AG04450 (cell line): ENCODE results near the gene HSPB9. TPM values are rescaled to one million over a fixed set of nuclear protein-coding genes. Genes with fewer than 3 reads are reported as not detected.

Source experiments
- CTCF ChIA-PET: fragments of 300-600, 350-600 bp; formaldehyde crosslinking; extraction: SDS; loops from one replicate; lab custom pipeline; 2022; ENCODE audit warnings: antibody characterized with exemption, inconsistent platforms; lab: Charles Lee
- POLR2A ChIA-PET: fragments of 350-600 bp; formaldehyde crosslinking; extraction: SDS; loops from one replicate; lab custom pipeline; 2021; ENCODE audit warnings: antibody characterized with exemption, inconsistent platforms; lab: Yijun Ruan, JAX
- DNase-seq: peaks from one replicate; pipeline ENCODE4 v3.0.0-alpha.2; 2011; ENCODE audit warnings: low read depth, low spot score
- H3K27ac ChIP-seq: one replicate; pipeline ENCODE4 v1.5.1; 2012; ENCODE audit warnings: low read depth, low read length, control low read depth
- H3K27me3 ChIP-seq: one replicate; pipeline ENCODE4 v1.6.0; 2012; ENCODE audit warnings: low read length; ENCODE audit not compliant: control insufficient read depth, insufficient read depth
- H3K4me3 ChIP-seq: 2 replicates; pipeline ENCODE4 v1.5.1; 2011; ENCODE audit warnings: mild to moderate bottlenecking, low read depth, low read length, control low read depth
- H3K9me3 ChIP-seq: 2 replicates; pipeline ENCODE4 v1.5.1; 2012; ENCODE audit warnings: low read length; ENCODE audit not compliant: control insufficient read depth, insufficient read depth
- polyA minus RNA-seq: library from RNA; depleted of rRNA, polyadenylated mRNA; stranded (reverse); fragments of >200 nt; gene quantifications from 2 replicates; pipeline ENCODE4 v1.2.3, GENCODE V29; 2011; rRNA and poly(A)+ RNA removed
- polyA plus RNA-seq: library from polyadenylated mRNA; depleted of rRNA; stranded (reverse); fragments of >200 nt; gene quantifications from 2 replicates; pipeline ENCODE4 v1.2.3, GENCODE V29; 2011; rRNA removed
- TF ChIP-seq, protein P1 (sequence below): IDR thresholded peaks from 2 replicates; pipeline ENCODE4 v1.5.1; 2011; ENCODE audit warnings: low read depth, low read length, control low read depth, inconsistent platforms

Gene HSPB9
- polyA plus RNA-seq, result not detected in 2 replicates
- polyA minus RNA-seq, result 0.13 TPM in 1 of 2 replicates, not detected in the other

GRCh38 chr17:42122371-42123303, at the start of gene HSPB9:
TSS of gene HSPB9 (plus strand) at chr17:42122804. CDS start at chr17:42122851, 47 bp downstream.
- POLR2A ChIA-PET, result no interaction called here
- TF ChIP-seq, protein P1, sequence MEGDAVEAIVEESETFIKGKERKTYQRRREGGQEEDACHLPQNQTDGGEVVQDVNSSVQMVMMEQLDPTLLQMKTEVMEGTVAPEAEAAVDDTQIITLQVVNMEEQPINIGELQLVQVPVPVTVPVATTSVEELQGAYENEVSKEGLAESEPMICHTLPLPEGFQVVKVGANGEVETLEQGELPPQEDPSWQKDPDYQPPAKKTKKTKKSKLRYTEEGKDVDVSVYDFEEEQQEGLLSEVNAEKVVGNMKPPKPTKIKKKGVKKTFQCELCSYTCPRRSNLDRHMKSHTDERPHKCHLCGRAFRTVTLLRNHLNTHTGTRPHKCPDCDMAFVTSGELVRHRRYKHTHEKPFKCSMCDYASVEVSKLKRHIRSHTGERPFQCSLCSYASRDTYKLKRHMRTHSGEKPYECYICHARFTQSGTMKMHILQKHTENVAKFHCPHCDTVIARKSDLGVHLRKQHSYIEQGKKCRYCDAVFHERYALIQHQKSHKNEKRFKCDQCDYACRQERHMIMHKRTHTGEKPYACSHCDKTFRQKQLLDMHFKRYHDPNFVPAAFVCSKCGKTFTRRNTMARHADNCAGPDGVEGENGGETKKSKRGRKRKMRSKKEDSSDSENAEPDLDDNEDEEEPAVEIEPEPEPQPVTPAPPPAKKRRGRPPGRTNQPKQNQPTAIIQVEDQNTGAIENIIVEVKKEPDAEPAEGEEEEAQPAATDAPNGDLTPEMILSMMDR, result no peak
- CTCF ChIA-PET, result interaction anchor here (0.6 kb wide), 1 partner anchor 111 kb away, joined by 5 read pairs; no protein-coding TSS in a partner anchor

DNA sequence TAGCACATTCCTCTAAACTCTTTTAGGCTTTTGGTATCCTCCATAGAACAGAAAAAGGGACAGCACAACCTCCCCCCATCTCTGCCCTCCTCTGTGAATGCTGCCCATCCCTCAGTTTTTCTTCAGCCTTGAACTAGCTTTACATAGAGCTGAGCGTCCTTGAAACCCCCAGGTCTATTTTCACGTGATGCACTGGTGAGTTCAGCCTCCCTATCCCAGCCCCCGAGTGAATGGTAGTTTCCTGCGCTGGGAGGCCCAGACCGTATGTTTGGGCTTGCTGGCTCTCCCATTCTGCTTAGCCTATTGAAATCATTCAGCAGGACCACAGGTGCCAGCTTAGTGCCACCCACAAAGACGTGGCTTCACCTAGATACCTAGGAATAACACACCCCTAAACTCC, 46.8 kb upstream of the HSPB9 start:
- Histone ChIP-seq H3K27ac (no peak overlapping the region), H3K4me3 (no peak overlapping the region), H3K27me3 (peaks cover 59% of the 10 kb centered on the region), H3K9me3 (no peaks in the 10 kb centered on the region)
- no peak for DNase-seq
- TF ChIP-seq, protein P1, result no peak
- ChIA-PET POLR2A (no interaction called here), CTCF (no interaction called here)

More at GRCh38 chr17:42122371-42123303, at the start of gene HSPB9:
- Histone ChIP-seq H3K27ac (no peak within 1 kb of the TSS), H3K4me3 (no peak within 1 kb of the TSS), H3K27me3 (no peaks in the 10 kb centered on the region), H3K9me3 (no peaks in the 10 kb centered on the region; the same call in 1 of the 2 replicates)
- no peak for DNase-seq

- TF ChIP-seq, protein P1, result no peak
- Histone ChIP-seq H3K27me3 (peaks cover 48% of the 10 kb centered on the region), H3K27ac (no peak overlapping the region), H3K4me3 (no peak overlapping the region), H3K9me3 (no peaks in the 10 kb centered on the region)
- ChIA-PET POLR2A (no interaction called here), CTCF (interaction anchor here (1.1 kb wide), 1 partner anchor 9 kb away, joined by 4 read pairs; no protein-coding TSS in a partner anchor)
- DNase-seq, result no peak
Observed at GRCh38 chr17:42076797-42077559, 45.6 kb upstream of the HSPB9 start.

GRCh38 chr17:42077755-42078154, 44.8 kb upstream of the HSPB9 start:
- no peak for DNase-seq
- ChIA-PET POLR2A (no interaction called here), CTCF (no interaction called here)
- H3K27me3 ChIP-seq, result peaks cover 46% of the 10 kb centered on the region
- H3K27ac ChIP-seq, result no peak overlapping the region
- no peaks in the 10 kb centered on the region for H3K9me3 ChIP-seq
- TF ChIP-seq, protein P1, result no peak
- no peak overlapping the region for H3K4me3 ChIP-seq
